Upper lobe of left lung (tissue), 4 donors: ENCODE results near the gene CAV1.

Experiments
- POLR2A ChIP-seq, 4 donors: fragments of 450-650 bp; IDR thresholded peaks; one replicate each; pipeline ENCODE4 v1.5.1; 2016 to 2017; ENCODE audit warnings: antibody characterized with exemption in 4 of 4, mild to moderate bottlenecking in 2 of 4
- TF ChIP-seq, protein P1 (sequence below), 6 experiments: fragments of 450-650 bp in 4 of 6; fragments of 200-600 bp in 2 of 6; sonication (generic) in 2 of 6; IDR thresholded peaks; one replicate each; pipeline ENCODE4 v1.5.1; 2016 to 2019; ENCODE audit warnings: antibody characterized with exemption in 6 of 6

- TF ChIP-seq, protein P1, sequence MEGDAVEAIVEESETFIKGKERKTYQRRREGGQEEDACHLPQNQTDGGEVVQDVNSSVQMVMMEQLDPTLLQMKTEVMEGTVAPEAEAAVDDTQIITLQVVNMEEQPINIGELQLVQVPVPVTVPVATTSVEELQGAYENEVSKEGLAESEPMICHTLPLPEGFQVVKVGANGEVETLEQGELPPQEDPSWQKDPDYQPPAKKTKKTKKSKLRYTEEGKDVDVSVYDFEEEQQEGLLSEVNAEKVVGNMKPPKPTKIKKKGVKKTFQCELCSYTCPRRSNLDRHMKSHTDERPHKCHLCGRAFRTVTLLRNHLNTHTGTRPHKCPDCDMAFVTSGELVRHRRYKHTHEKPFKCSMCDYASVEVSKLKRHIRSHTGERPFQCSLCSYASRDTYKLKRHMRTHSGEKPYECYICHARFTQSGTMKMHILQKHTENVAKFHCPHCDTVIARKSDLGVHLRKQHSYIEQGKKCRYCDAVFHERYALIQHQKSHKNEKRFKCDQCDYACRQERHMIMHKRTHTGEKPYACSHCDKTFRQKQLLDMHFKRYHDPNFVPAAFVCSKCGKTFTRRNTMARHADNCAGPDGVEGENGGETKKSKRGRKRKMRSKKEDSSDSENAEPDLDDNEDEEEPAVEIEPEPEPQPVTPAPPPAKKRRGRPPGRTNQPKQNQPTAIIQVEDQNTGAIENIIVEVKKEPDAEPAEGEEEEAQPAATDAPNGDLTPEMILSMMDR (IDR thresholded peaks at IDR 0.05): no peak
- no peak for TF ChIP-seq POLR2A (IDR thresholded peaks at IDR 0.05)
These were observed 3.4 kb downstream of the CAV1 start for GRCh38 chr7:116528008-116528789.
